IMR-90 (cell line): ENCODE results near the gene CAMK2G. TPM values are rescaled to one million over a fixed set of nuclear protein-coding genes. Genes with fewer than 3 reads are reported as not detected.

ENCODE experiments used
- ATAC-seq: fragments of 200-7000 bp; cut with Tn5 transposase; 2 replicates; pipeline ENCODE4 v1.9.1; 2020; ENCODE audit warnings: low read depth, mild to moderate bottlenecking, moderate library complexity
- BruUV-seq: library from RNA; stranded (reverse); fragments of 400-500 nt; replicated peaks from 2 replicates; lab custom pipeline; 2021; lab: Mats Ljungman, UMichigan
- CTCF ChIA-PET: fragments of 300-600 bp; formaldehyde crosslinking; extraction: SDS; loops from one replicate; lab custom pipeline; 2021; ENCODE audit warnings: antibody characterized with exemption; lab: Yijun Ruan, JAX
- POLR2A ChIA-PET: fragments of 300-600 bp; sonication (Branson Sonifier 250); formaldehyde crosslinking; loops from one replicate; lab custom pipeline; 2022; ENCODE audit warnings: antibody characterized with exemption; ENCODE audit not compliant: unreplicated experiment; lab: Charles Lee
- DNase-seq: peaks from one replicate; pipeline ENCODE4 v3.0.0; 2013
- H2AFZ ChIP-seq: replicated peaks from 2 replicates; pipeline ENCODE3; 2013; ENCODE audit warnings: low read length, mild to moderate bottlenecking; ENCODE audit not compliant: poor library complexity
- H2AK5ac ChIP-seq: 2 replicates; pipeline ENCODE4 v1.6.1; 2013; ENCODE audit warnings: low read depth, low read length, inconsistent platforms
- H2AK9ac ChIP-seq: replicated peaks from 2 replicates; pipeline ENCODE3; 2013; ENCODE audit warnings: mild to moderate bottlenecking, low read depth, low read length, moderate library complexity; ENCODE audit not compliant: poor library complexity
- H2BK120ac ChIP-seq: 2 replicates; pipeline ENCODE4 v1.6.1; 2013; ENCODE audit warnings: low read depth, low read length, inconsistent platforms
- H2BK15ac ChIP-seq: 3 replicates; pipeline ENCODE4 v1.6.1; 2013; ENCODE audit warnings: low read depth, low read length, inconsistent platforms
- H2BK20ac ChIP-seq: 2 replicates; pipeline ENCODE4 v1.6.1; 2013; ENCODE audit warnings: low read depth, mild to moderate bottlenecking, inconsistent platforms, low read length, moderate library complexity
- H2BK5ac ChIP-seq: 2 replicates; pipeline ENCODE4 v1.6.1; 2013; ENCODE audit warnings: mild to moderate bottlenecking, low read depth, low read length, inconsistent platforms; ENCODE audit not compliant: poor library complexity, severe bottlenecking
- H3K14ac ChIP-seq: replicated peaks from 2 replicates; pipeline ENCODE4 v1.6.1; 2013; ENCODE audit warnings: low read depth, low read length, inconsistent platforms
- H3K18ac ChIP-seq: 2 replicates; pipeline ENCODE4 v1.6.1; 2013; ENCODE audit warnings: low read depth, low read length, control low read depth
- H3K23ac ChIP-seq: 2 replicates; pipeline ENCODE4 v1.6.1; 2013; ENCODE audit warnings: low read depth, low read length, inconsistent platforms
- H3K27ac ChIP-seq: 2 replicates; pipeline ENCODE4 v1.5.1; 2013; ENCODE audit warnings: mild to moderate bottlenecking, control low read depth, low read length; ENCODE audit not compliant: insufficient read depth
- H3K27me3 ChIP-seq: 2 replicates; pipeline ENCODE4 v1.6.1; 2013; ENCODE audit warnings: low read length; ENCODE audit not compliant: control insufficient read depth, insufficient read depth
- H3K36me3 ChIP-seq: 2 replicates; pipeline ENCODE4 v1.6.1; 2013; ENCODE audit warnings: low read length, mixed read lengths; ENCODE audit not compliant: control insufficient read depth, insufficient read depth
- H3K4ac ChIP-seq: 2 replicates; pipeline ENCODE4 v1.6.1; 2013; ENCODE audit warnings: low read depth, low read length, inconsistent platforms
- H3K4me1 ChIP-seq: 2 replicates; pipeline ENCODE4 v1.6.1; 2013; ENCODE audit warnings: low read length, mixed read lengths; ENCODE audit not compliant: control insufficient read depth, insufficient read depth
- H3K4me2 ChIP-seq: 2 replicates; pipeline ENCODE4 v1.6.1; 2013; ENCODE audit warnings: low read depth, mild to moderate bottlenecking, control low read depth, low read length, moderate library complexity
- H3K4me3 ChIP-seq: 2 replicates; pipeline ENCODE4 v1.5.1; 2013; ENCODE audit warnings: low read depth, mild to moderate bottlenecking, control low read depth, low read length, moderate library complexity; ENCODE audit not compliant: insufficient read depth
- H3K56ac ChIP-seq: 2 replicates; pipeline ENCODE4 v1.6.1; 2013; ENCODE audit warnings: low read length, inconsistent platforms; ENCODE audit not compliant: insufficient read depth; ENCODE audit errors: extremely low read depth
- H3K79me1 ChIP-seq, 2 experiments: 2 replicates each; pipeline ENCODE4 v1.6.1; 2013; ENCODE audit warnings: low read length in 2 of 2, inconsistent platforms in 1 of 2, low read depth in 1 of 2
- H3K9ac ChIP-seq: 2 replicates; pipeline ENCODE4 v1.6.1; 2013; ENCODE audit warnings: low read depth, low read length, control low read depth
- H3K9me1 ChIP-seq: 2 replicates; pipeline ENCODE4 v1.6.1; 2013; ENCODE audit warnings: low read length, inconsistent platforms; ENCODE audit not compliant: insufficient read depth
- H3K9me3 ChIP-seq: 2 replicates; pipeline ENCODE4 v1.6.1; 2013; ENCODE audit warnings: low read length; ENCODE audit not compliant: control insufficient read depth, insufficient read depth
- H4K20me1 ChIP-seq: 2 replicates; pipeline ENCODE4 v1.6.1; 2013; ENCODE audit warnings: low read length, inconsistent platforms; ENCODE audit not compliant: insufficient read depth
- H4K5ac ChIP-seq: 2 replicates; pipeline ENCODE4 v1.6.1; 2013; ENCODE audit warnings: mild to moderate bottlenecking, low read depth, low read length, control low read depth
- H4K8ac ChIP-seq, 2 experiments: 2 replicates each; pipeline ENCODE4 v1.6.1; 2013; ENCODE audit warnings: low read depth in 2 of 2, low read length in 2 of 2, control low read depth in 1 of 2, inconsistent platforms in 1 of 2
- H4K91ac ChIP-seq: 2 replicates; pipeline ENCODE4 v1.6.1; 2013; ENCODE audit warnings: low read depth, low read length, inconsistent platforms; ENCODE audit not compliant: insufficient read depth
- BHLHE40 ChIP-seq: fragments of 150-350 bp; IDR thresholded peaks from 2 replicates; pipeline ENCODE4 v1.6.1; 2016; ENCODE audit warnings: mild to moderate bottlenecking, low read depth, low read length
- CHD1 ChIP-seq: IDR thresholded peaks from 2 replicates; pipeline ENCODE4 v1.6.1; 2012; ENCODE audit warnings: low read depth, low read length, improper control_type of control experiment
- FOS ChIP-seq: fragments of 150-350 bp; IDR thresholded peaks from 2 replicates; pipeline ENCODE4 v1.6.1; 2016; ENCODE audit warnings: low read depth, low read length
- POLR2A ChIP-seq: IDR thresholded peaks from 2 replicates; pipeline ENCODE4 v1.6.1; 2012; ENCODE audit warnings: mild to moderate bottlenecking, low read depth, low read length
- SMC3 ChIP-seq: fragments of 150-350 bp; IDR thresholded peaks from 2 replicates; pipeline ENCODE4 v1.6.1; 2016; ENCODE audit warnings: low read depth, mild to moderate bottlenecking, antibody characterized with exemption, low read length, moderate library complexity
- WGBS, 2 experiments: methylation state at CpG; one replicate each; pipeline versions ENCODE4 v1.1.5 to v1.1.7; 2013; ENCODE audit warnings: missing lambda C conversion rate in 2 of 2; ENCODE audit not compliant: insufficient read length in 1 of 2; ENCODE audit errors: extremely low coverage in 2 of 2; 5-methylcytosine and 5-hydroxymethylcytosine counted together
- dilution Hi-C: fragments of 300-500 bp; cut with HindIII; formaldehyde crosslinking; loops from one replicate; pipeline ENCODE4 v1.14.3; 2018; ENCODE audit warnings: low sequenced_read_pairs; ENCODE audit not compliant: unreplicated experiment
- in situ Hi-C: fragments of 300-500 bp; cut with MboI; formaldehyde crosslinking; loops from 3 replicates; pipeline ENCODE4 v1.14.3; 2019; ENCODE audit warnings: low sequenced_read_pairs, inconsistent platforms, mixed read lengths
- intact Hi-C: fragments of 100-400 bp; cut with micrococcal nuclease; formaldehyde crosslinking; loops from 2 replicates; pipeline ENCODE4 v1.10.0; 2022
- polyA plus RNA-seq, 3 experiments: library from polyadenylated mRNA; depleted of rRNA; stranded (reverse); fragments of >200 nt; gene quantifications; 2 replicates each; pipeline ENCODE4 v1.2.3, GENCODE V29; 2012; ENCODE audit warnings: low replicate concordance in 1 of 3
- total RNA-seq: library from RNA; depleted of rRNA; stranded (reverse); fragments of >200 nt; gene quantifications from 2 replicates; pipeline ENCODE4 v1.2.3, GENCODE V29; 2012
- TF ChIP-seq, protein P1 (sequence below): fragments of 150-350 bp; IDR thresholded peaks from 2 replicates; pipeline ENCODE4 v1.6.1; 2017; ENCODE audit warnings: mild to moderate bottlenecking, antibody characterized with exemption, low read length, low read depth

Gene CAMK2G
- total and polyA plus RNA-seq, 2 of the 4 experiments (the other 2 are of a cell fraction), result 20.4 to 25.4 TPM

DNA sequence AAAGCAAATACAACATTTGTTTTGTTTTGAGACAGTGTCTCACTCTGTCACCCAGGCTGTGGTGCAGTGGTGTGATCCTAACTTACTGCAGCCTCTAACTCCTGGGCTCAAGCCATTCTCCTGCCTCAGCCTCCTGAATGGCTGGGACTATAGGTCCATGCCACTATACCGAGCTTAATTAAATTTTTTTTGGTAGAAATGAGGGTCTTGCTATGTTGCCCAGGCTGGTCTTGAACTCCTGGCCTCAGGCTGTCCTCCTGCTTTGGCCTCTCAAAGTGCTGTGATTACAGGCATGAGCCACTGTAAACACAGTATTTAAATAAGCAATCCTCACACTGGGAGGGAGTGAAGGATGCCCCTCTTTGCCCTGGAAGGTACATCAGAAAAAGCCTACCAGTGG is 4.0 kb upstream of the CAMK2G start:
- H3K27me3 ChIP-seq, result no peaks in the 10 kb centered on the region
- no peak overlapping the region for H2BK15ac ChIP-seq
- CTCF ChIA-PET, result interaction anchor here (0.7 to 2.9 kb wide), 3 partner anchors 26 to 368 kb away, joined by 3 to 32 read pairs (median 7); no protein-coding TSS in a partner anchor
- POLR2A ChIA-PET, result no interaction called here
- DNase-seq (no peak), ATAC-seq (no peak)
- H3K4me2 ChIP-seq, result no peak overlapping the region
- H3K9me1 ChIP-seq, result peaks cover 6% of the 10 kb centered on the region
- no peak overlapping the region for H2BK120ac ChIP-seq
- no peak overlapping the region for H3K27ac ChIP-seq
- H2AK9ac ChIP-seq, result no peak overlapping the region
- intact Hi-C loops (no loop called here), dilution Hi-C loops (no loop called here), in situ Hi-C loops (no loop called here)
- no peak overlapping the region for H2BK20ac ChIP-seq
- H3K9ac ChIP-seq, result no peak overlapping the region
- no CpG with 5 or more reads among the region's 1 CpG for WGBS, 2 experiments
- no peak overlapping the region for H3K4me3 ChIP-seq
- peaks cover under 1% of the 10 kb centered on the region for H4K20me1 ChIP-seq
- peaks cover 1 to 5% of the 10 kb centered on the region in 2 experiments; a peak in 3 of 4 replicates for H3K79me1 ChIP-seq
- peaks cover 2% of the 10 kb centered on the region; the same call in 1 of the 2 replicates for H3K4me1 ChIP-seq
- no TSS peak for BruUV-seq
- TF ChIP-seq CHD1, result no peak
- TF ChIP-seq BHLHE40, result no peak
- no peak for TF ChIP-seq SMC3
- TF ChIP-seq, protein P1, sequence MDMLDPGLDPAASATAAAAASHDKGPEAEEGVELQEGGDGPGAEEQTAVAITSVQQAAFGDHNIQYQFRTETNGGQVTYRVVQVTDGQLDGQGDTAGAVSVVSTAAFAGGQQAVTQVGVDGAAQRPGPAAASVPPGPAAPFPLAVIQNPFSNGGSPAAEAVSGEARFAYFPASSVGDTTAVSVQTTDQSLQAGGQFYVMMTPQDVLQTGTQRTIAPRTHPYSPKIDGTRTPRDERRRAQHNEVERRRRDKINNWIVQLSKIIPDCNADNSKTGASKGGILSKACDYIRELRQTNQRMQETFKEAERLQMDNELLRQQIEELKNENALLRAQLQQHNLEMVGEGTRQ, result no peak
- TF ChIP-seq POLR2A, result no peak
- TF ChIP-seq FOS, result no peak
- no peak overlapping the region for H3K4ac ChIP-seq
- H2BK5ac ChIP-seq, result no peak overlapping the region
- H3K14ac ChIP-seq, result no peak overlapping the region
- H2AK5ac ChIP-seq, result no peak overlapping the region
- no peaks in the 10 kb centered on the region for H3K36me3 ChIP-seq
- H4K91ac ChIP-seq, result no peak overlapping the region
- no peak overlapping the region for H4K5ac ChIP-seq
- no peak overlapping the region for H3K23ac ChIP-seq
- no peak overlapping the region for H4K8ac ChIP-seq
- H3K56ac ChIP-seq, result no peak overlapping the region
- no peak overlapping the region for H2AFZ ChIP-seq
- H3K9me3 ChIP-seq, result no peaks in the 10 kb centered on the region
- H3K18ac ChIP-seq, result no peak overlapping the region
